Measurements from ENCODE around the gene SLC17A2. TPM values are rescaled to one million over a fixed set of nuclear protein-coding genes. Genes with fewer than 3 reads are reported as not detected.
A peak's percentile ranks its signal among the peaks of the same experiment; 100 is the strongest.

SLC17A2 gene
- total and polyA plus RNA-seq, 2 experiments from 2014 or later: not detected

DNA sequence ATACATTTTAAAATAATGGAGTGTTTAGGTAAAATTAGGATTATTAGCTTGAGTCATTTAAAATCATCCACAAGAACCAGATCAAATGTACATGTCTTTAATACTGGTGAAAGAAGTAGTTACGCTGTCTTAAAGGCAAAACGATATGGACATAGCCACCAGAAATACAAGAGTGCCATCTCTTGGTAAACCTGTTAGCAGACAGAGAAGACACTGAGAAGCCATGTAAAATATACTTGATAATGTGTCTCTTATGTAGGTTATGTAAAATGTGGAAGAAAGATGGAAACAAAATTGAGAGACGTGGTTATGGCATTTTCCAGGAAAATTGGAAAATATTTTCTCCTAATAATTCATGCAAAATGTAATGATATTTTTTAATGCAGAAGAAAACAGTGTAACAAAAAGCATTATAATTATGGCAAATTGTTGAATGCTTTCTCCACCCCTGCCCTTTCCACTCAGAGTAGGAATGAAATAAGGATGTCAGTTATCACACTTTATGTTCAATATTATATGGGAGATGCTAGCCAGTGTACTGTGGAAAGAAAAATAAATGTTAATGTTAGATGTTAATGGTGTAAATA, 12.2 kb upstream of the SLC17A2 start:
- H2AFZ ChIP-seq: no peak overlapping the region
- H3K36me3 Mint-ChIP-seq (ENCODE audit: low read depth): peaks cover 9% of the 10 kb centered on the region; the same call in 2 of the 3 replicates

DNA sequence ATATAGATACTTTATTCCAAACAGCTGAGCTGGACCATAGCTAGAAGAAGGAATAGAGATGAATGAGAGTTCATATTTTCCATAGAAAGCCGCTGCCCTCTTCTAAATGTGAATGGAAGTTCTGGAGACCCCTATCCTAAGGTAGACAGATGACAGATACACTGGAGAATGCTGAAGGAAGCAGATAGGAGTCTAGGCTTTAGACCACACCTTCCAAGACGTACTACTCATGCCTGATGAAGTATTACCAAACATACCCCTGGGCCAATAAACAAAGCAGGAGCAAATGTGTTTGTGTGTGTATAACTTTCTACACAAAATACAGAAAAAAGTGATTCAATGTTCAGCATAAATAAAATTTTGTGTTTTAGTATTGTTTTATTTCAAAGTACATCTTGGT, 9.1 kb upstream of the SLC17A2 start:
- Histone ChIP-seq H3K4me2 (no peak overlapping the region), H2AFZ (0 out of 2 replicates have a peak overlapping the region, but pooled peaks have one; percentile 59), H3K4me1 (ENCODE audit: insufficient read depth) (no peaks in the 10 kb centered on the region), H3K4me3 (no peak overlapping the region), H3K9me2 (ENCODE audit: insufficient read depth) (no peaks in the 10 kb centered on the region), H3K27me3 (ENCODE audit: insufficient read depth) (no peaks in the 10 kb centered on the region), H3K79me2 (replicated peaks; ENCODE audit: insufficient read depth) (no peaks in the 10 kb centered on the region), H3K27ac (ENCODE audit: low read depth) (no peak overlapping the region), H3K36me3 (ENCODE audit: insufficient read depth) (no peaks in the 10 kb centered on the region), H4K20me1 (replicated peaks; ENCODE audit: insufficient read depth) (no peaks in the 10 kb centered on the region), H3F3A (replicated peaks; ENCODE audit: low read depth) (no peaks in the 10 kb centered on the region)
- Mint-ChIP-seq H3K27me3 (ENCODE audit: insufficient read depth, low read depth, poor library complexity) (no peaks in the 10 kb centered on the region), H3K9me3 (no peaks in the 10 kb centered on the region), H3K36me3 (ENCODE audit: low read depth) (no peaks in the 10 kb centered on the region), H3K4me3 (no peak overlapping the region), H3K27ac (no peak overlapping the region), H3K4me1 (no peaks in the 10 kb centered on the region)
- DNase-seq (ENCODE audit: low spot score) (no peak), ATAC-seq (no peak)
- no peak for TF ChIP-seq CREB1 (CRISPR knock-in tag; IDR thresholded peaks at IDR 0.05; ENCODE audit: low read depth)
- TF ChIP-seq, protein P1, sequence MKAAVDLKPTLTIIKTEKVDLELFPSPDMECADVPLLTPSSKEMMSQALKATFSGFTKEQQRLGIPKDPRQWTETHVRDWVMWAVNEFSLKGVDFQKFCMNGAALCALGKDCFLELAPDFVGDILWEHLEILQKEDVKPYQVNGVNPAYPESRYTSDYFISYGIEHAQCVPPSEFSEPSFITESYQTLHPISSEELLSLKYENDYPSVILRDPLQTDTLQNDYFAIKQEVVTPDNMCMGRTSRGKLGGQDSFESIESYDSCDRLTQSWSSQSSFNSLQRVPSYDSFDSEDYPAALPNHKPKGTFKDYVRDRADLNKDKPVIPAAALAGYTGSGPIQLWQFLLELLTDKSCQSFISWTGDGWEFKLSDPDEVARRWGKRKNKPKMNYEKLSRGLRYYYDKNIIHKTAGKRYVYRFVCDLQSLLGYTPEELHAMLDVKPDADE (IDR thresholded peaks at IDR 0.05): no peak
- no peak for TF ChIP-seq EZH2 (IDR thresholded peaks at IDR 0.05; ENCODE audit: low read depth, unreplicated experiment)
- TF ChIP-seq STAT1 (IDR thresholded peaks at IDR 0.05; ENCODE audit: unreplicated experiment): no peak
- TF ChIP-seq, protein P2, sequence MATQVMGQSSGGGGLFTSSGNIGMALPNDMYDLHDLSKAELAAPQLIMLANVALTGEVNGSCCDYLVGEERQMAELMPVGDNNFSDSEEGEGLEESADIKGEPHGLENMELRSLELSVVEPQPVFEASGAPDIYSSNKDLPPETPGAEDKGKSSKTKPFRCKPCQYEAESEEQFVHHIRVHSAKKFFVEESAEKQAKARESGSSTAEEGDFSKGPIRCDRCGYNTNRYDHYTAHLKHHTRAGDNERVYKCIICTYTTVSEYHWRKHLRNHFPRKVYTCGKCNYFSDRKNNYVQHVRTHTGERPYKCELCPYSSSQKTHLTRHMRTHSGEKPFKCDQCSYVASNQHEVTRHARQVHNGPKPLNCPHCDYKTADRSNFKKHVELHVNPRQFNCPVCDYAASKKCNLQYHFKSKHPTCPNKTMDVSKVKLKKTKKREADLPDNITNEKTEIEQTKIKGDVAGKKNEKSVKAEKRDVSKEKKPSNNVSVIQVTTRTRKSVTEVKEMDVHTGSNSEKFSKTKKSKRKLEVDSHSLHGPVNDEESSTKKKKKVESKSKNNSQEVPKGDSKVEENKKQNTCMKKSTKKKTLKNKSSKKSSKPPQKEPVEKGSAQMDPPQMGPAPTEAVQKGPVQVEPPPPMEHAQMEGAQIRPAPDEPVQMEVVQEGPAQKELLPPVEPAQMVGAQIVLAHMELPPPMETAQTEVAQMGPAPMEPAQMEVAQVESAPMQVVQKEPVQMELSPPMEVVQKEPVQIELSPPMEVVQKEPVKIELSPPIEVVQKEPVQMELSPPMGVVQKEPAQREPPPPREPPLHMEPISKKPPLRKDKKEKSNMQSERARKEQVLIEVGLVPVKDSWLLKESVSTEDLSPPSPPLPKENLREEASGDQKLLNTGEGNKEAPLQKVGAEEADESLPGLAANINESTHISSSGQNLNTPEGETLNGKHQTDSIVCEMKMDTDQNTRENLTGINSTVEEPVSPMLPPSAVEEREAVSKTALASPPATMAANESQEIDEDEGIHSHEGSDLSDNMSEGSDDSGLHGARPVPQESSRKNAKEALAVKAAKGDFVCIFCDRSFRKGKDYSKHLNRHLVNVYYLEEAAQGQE (IDR thresholded peaks at IDR 0.05; ENCODE audit: unreplicated experiment): no peak
- TF ChIP-seq, protein P3, sequence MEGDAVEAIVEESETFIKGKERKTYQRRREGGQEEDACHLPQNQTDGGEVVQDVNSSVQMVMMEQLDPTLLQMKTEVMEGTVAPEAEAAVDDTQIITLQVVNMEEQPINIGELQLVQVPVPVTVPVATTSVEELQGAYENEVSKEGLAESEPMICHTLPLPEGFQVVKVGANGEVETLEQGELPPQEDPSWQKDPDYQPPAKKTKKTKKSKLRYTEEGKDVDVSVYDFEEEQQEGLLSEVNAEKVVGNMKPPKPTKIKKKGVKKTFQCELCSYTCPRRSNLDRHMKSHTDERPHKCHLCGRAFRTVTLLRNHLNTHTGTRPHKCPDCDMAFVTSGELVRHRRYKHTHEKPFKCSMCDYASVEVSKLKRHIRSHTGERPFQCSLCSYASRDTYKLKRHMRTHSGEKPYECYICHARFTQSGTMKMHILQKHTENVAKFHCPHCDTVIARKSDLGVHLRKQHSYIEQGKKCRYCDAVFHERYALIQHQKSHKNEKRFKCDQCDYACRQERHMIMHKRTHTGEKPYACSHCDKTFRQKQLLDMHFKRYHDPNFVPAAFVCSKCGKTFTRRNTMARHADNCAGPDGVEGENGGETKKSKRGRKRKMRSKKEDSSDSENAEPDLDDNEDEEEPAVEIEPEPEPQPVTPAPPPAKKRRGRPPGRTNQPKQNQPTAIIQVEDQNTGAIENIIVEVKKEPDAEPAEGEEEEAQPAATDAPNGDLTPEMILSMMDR (conservative IDR thresholded peaks at IDR 0.05; ENCODE audit: low read depth in 2 of 2): no peak
- TF ChIP-seq ZNF331 (CRISPR knock-in tag; IDR thresholded peaks at IDR 0.05; ENCODE audit: low read depth): no peak
- TF ChIP-seq POLR2AphosphoS5 (IDR thresholded peaks at IDR 0.05; ENCODE audit: low read depth): no peak
- no peak for TF ChIP-seq ZNF114 (CRISPR knock-in tag; IDR thresholded peaks at IDR 0.05)
- TF ChIP-seq NANOG (IDR thresholded peaks at IDR 0.05; ENCODE audit: borderline replicate concordance): no peak
- TF ChIP-seq EZH2phosphoT487 (IDR thresholded peaks at IDR 0.05; ENCODE audit: unreplicated experiment): no peak
- TF ChIP-seq JUNB (IDR thresholded peaks at IDR 0.05; ENCODE audit: unreplicated experiment): no peak

More for the DNA sequence above, 12.2 kb upstream of the SLC17A2 start:
- H3K27me3 Mint-ChIP-seq (ENCODE audit: insufficient read depth, low read depth, poor library complexity): no peaks in the 10 kb centered on the region
- Histone ChIP-seq H3K4me3 (no peak overlapping the region), H3K27me3 (ENCODE audit: insufficient read depth) (no peaks in the 10 kb centered on the region), H3K9me2 (ENCODE audit: insufficient read depth) (peaks cover 5% of the 10 kb centered on the region; the same call in 1 of the 2 replicates), H3K79me2 (replicated peaks; ENCODE audit: insufficient read depth) (no peaks in the 10 kb centered on the region), H4K20me1 (replicated peaks; ENCODE audit: insufficient read depth) (no peaks in the 10 kb centered on the region), H3K4me2 (no peak overlapping the region), H3K4me1 (ENCODE audit: insufficient read depth) (no peaks in the 10 kb centered on the region), H3F3A (replicated peaks; ENCODE audit: low read depth) (no peaks in the 10 kb centered on the region), H3K36me3 (ENCODE audit: insufficient read depth) (no peaks in the 10 kb centered on the region; the same call in 1 of the 2 replicates), H3K27ac (ENCODE audit: low read depth) (no peak overlapping the region)
- ATAC-seq (peak; percentile 40; the same call in 1 of the 3 replicates), DNase-seq (ENCODE audit: low spot score) (peak; percentile 34)
- no peaks in the 10 kb centered on the region for H3K4me1 Mint-ChIP-seq
- H3K4me3 Mint-ChIP-seq: no peak overlapping the region
- no peak overlapping the region for H3K27ac Mint-ChIP-seq
- no peak for TF ChIP-seq NANOG (IDR thresholded peaks at IDR 0.05; ENCODE audit: borderline replicate concordance)
- TF ChIP-seq, protein P3 (conservative IDR thresholded peaks at IDR 0.05; ENCODE audit: low read depth in 2 of 2): peak; percentile 68 to 76
- H3K9me3 Mint-ChIP-seq: peaks cover 11% of the 10 kb centered on the region
